ENCODE data around the gene GLTP. TPM values are rescaled to one million over a fixed set of nuclear protein-coding genes. Genes with fewer than 3 reads are reported as not detected.

GLTP gene
- total and polyA plus RNA-seq, 2 of the 13 experiments (the other 11 are each of a cell fraction or from before 2014, with no cell fraction given) = 10.7 to 12.9 TPM

DNA sequence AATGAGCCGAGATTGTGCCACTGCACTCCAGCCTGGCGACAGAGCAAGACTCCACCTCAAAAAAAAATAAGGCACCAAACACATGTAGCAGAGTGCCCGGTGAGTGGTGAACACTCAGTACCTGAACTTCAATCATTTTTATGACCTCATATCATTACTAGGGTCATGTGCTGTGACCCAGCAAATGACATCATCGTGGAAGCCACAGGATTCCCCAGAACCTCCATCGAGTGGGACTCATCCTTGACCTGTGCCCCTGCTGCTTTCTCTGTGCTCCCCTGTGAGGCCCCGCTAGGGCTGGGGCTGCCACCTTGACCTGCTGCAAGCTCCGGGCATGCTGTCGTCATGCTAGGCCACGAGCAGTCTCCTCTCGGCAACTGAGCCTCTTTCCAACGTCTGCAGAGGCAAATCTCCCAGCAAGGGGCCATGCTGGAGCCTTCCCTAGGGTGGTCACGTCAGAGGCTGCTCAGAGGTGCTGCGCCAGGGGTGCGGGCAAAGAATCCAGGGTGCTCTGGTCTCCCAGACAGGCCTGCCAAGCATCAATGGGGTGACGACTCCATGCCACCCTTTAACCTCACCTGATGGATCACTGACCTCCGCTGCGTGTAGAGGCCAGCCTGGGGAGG is 18.5 kb downstream of the GLTP start (continued):
- TF ChIP-seq, protein P1, sequence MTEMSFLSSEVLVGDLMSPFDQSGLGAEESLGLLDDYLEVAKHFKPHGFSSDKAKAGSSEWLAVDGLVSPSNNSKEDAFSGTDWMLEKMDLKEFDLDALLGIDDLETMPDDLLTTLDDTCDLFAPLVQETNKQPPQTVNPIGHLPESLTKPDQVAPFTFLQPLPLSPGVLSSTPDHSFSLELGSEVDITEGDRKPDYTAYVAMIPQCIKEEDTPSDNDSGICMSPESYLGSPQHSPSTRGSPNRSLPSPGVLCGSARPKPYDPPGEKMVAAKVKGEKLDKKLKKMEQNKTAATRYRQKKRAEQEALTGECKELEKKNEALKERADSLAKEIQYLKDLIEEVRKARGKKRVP (CRISPR knock-in tag; IDR thresholded peaks at IDR 0.05) = peak in 1 of 2 experiments; percentile 99; a peak in 2 of 4 replicates
- TF ChIP-seq ZNF609 (CRISPR knock-in tag; IDR thresholded peaks at IDR 0.05; ENCODE audit: borderline replicate concordance) (peak; percentile 45; the same call in 1 of the 2 replicates), ZNF749 (CRISPR knock-in tag; IDR thresholded peaks at IDR 0.05; ENCODE audit: borderline replicate concordance) (0 out of 2 replicates have a peak, but pooled peaks have one; percentile 22), CREB3 (CRISPR knock-in tag; IDR thresholded peaks at IDR 0.05) (no peak), NKX3-1 (CRISPR knock-in tag; IDR thresholded peaks at IDR 0.05) (no peak), ZGPAT (CRISPR knock-in tag; IDR thresholded peaks at IDR 0.05) (peak; percentile 29; the same call in 1 of the 2 replicates), ZBTB38 (CRISPR knock-in tag; IDR thresholded peaks at IDR 0.05) (peak; percentile 48; the same call in 1 of the 2 replicates), ZNF557 (CRISPR knock-in tag; IDR thresholded peaks at IDR 0.05) (no peak), ZFP37 (CRISPR knock-in tag; IDR thresholded peaks at IDR 0.05; ENCODE audit: borderline replicate concordance) (no peak), ZSCAN21 (CRISPR knock-in tag; IDR thresholded peaks at IDR 0.05; ENCODE audit: borderline replicate concordance) (no peak), SALL1 (CRISPR knock-in tag; IDR thresholded peaks at IDR 0.05) (peak; percentile 85), CAMTA2 (CRISPR knock-in tag; IDR thresholded peaks at IDR 0.05; ENCODE audit: borderline replicate concordance) (0 out of 2 replicates have a peak, but pooled peaks have one; percentile 44), RXRA (CRISPR knock-in tag; IDR thresholded peaks at IDR 0.05) (peak; percentile 85), XRCC5 (optimal IDR thresholded peaks at IDR 0.05; ENCODE audit: low read length) (no peak), ZNF263 (CRISPR knock-in tag; IDR thresholded peaks at IDR 0.05) (peak; percentile 81), KLF16 (CRISPR knock-in tag; IDR thresholded peaks at IDR 0.05) (peak in 1 of 2 experiments; percentile 39; a peak in 1 of 4 replicates), JUN (CRISPR knock-in tag; IDR thresholded peaks at IDR 0.05) (peak; percentile 73; the same call in 1 of the 2 replicates), REPIN1 (CRISPR knock-in tag; IDR thresholded peaks at IDR 0.05; ENCODE audit: borderline replicate concordance, low read depth) (0 out of 2 replicates have a peak, but pooled peaks have one; percentile 31), ZNF556 (CRISPR knock-in tag; IDR thresholded peaks at IDR 0.05; ENCODE audit: borderline replicate concordance) (no peak; the same call in 1 of the 2 replicates), ERF (CRISPR knock-in tag; IDR thresholded peaks at IDR 0.05) (peak; percentile 59; the same call in 1 of the 2 replicates)
- TF ChIP-seq, protein P2, sequence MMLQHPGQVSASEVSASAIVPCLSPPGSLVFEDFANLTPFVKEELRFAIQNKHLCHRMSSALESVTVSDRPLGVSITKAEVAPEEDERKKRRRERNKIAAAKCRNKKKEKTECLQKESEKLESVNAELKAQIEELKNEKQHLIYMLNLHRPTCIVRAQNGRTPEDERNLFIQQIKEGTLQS (CRISPR knock-in tag; IDR thresholded peaks at IDR 0.05) = peak; percentile 70; the same call in 1 of the 2 replicates
